Loucy (cell line): ENCODE data around the gene ZBTB20.

Source experiments
- EZH2phosphoT487 ChIP-seq: fragments of 200-600 bp; IDR thresholded peaks from 2 replicates; pipeline ENCODE4 v1.6.1; 2018; ENCODE audit warnings: antibody characterized with exemption, mild to moderate bottlenecking, moderate library complexity, borderline replicate concordance
- TF ChIP-seq, protein P1 (sequence below): fragments of 200-600 bp; sonication (generic); conservative IDR thresholded peaks from 2 replicates; pipeline ENCODE4 v1.5.1; 2014; ENCODE audit warnings: mild to moderate bottlenecking, antibody characterized with exemption, low read length

DNA sequence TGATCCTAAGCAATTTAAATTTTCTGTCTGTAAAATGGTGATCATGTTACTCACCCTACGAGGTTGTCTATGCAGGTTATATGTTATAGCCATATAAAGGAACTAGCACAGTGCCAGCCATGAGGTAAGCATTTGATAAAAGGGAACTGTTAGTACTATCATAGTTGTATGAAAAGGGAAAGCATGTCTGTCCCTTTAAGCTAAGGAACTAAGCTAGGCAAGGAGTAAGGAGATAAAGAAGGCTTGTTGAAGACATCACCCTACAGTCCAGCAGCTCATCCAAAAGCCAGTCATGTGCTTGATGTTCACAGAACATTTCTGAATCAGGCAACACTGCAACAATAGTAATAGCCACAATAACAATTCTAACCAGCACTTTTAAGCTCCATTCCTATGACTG lies 243.9 kb downstream of the ZBTB20 start:
- TF ChIP-seq, protein P1, sequence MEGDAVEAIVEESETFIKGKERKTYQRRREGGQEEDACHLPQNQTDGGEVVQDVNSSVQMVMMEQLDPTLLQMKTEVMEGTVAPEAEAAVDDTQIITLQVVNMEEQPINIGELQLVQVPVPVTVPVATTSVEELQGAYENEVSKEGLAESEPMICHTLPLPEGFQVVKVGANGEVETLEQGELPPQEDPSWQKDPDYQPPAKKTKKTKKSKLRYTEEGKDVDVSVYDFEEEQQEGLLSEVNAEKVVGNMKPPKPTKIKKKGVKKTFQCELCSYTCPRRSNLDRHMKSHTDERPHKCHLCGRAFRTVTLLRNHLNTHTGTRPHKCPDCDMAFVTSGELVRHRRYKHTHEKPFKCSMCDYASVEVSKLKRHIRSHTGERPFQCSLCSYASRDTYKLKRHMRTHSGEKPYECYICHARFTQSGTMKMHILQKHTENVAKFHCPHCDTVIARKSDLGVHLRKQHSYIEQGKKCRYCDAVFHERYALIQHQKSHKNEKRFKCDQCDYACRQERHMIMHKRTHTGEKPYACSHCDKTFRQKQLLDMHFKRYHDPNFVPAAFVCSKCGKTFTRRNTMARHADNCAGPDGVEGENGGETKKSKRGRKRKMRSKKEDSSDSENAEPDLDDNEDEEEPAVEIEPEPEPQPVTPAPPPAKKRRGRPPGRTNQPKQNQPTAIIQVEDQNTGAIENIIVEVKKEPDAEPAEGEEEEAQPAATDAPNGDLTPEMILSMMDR: no peak
- TF ChIP-seq EZH2phosphoT487: no peak
